NCI-H2196 treated with DMSO at 0.1 percent for 48 hours (cell line): Measurements from ENCODE around the gene PRKAG2.

Source experiments
- DNase-seq: peaks from one replicate; lab custom pipeline; 2025; ENCODE audit not compliant: unreplicated experiment; lab: John Stamatoyannopoulos, UW

Gene PRKAG2

GRCh38 chr7:151821226-151821625, 55.7 kb downstream of the PRKAG2 start:
- no peak for DNase-seq

- no peak for DNase-seq
These were observed 56.3 kb downstream of the PRKAG2 start for GRCh38 chr7:151820491-151821105.

- no peak for DNase-seq
These were observed 57.0 kb downstream of the PRKAG2 start for GRCh38 chr7:151819866-151820265.

- no peak for DNase-seq
These were observed 58.0 kb downstream of the PRKAG2 start for GRCh38 chr7:151818674-151819519.

GRCh38 chr7:151817981-151818673, 58.8 kb downstream of the PRKAG2 start:
- DNase-seq, result no peak

- no peak for DNase-seq
These were observed 59.6 kb downstream of the PRKAG2 start for GRCh38 chr7:151817315-151817690.

- DNase-seq, result no peak
These were observed 60.2 kb downstream of the PRKAG2 start for GRCh38 chr7:151816562-151817314.

GRCh38 chr7:151815419-151815818, 61.5 kb downstream of the PRKAG2 start:
- DNase-seq, result no peak

- no peak for DNase-seq
These were observed 62.4 kb downstream of the PRKAG2 start for GRCh38 chr7:151814400-151815009.

- DNase-seq, result no peak
These were observed 62.9 kb downstream of the PRKAG2 start for GRCh38 chr7:151813997-151814396.

- DNase-seq, result no peak
These were observed 63.5 kb downstream of the PRKAG2 start for GRCh38 chr7:151813445-151813844.

- DNase-seq, result no peak
These were observed 63.9 kb downstream of the PRKAG2 start for GRCh38 chr7:151812967-151813366.

GRCh38 chr7:151810441-151811232, 66.3 kb downstream of the PRKAG2 start:
- DNase-seq, result no peak

- DNase-seq, result no peak
These were observed 67.1 kb downstream of the PRKAG2 start for GRCh38 chr7:151809864-151810170.

- no peak for DNase-seq
These were observed 67.6 kb downstream of the PRKAG2 start for GRCh38 chr7:151809146-151809863.

- DNase-seq, result no peak
These were observed 68.3 kb downstream of the PRKAG2 start for GRCh38 chr7:151808400-151809145.

GRCh38 chr7:151807846-151808245, 69.1 kb downstream of the PRKAG2 start:
- DNase-seq, result no peak

- DNase-seq, result no peak
These were observed 69.8 kb downstream of the PRKAG2 start for GRCh38 chr7:151806952-151807775.
